OCI-M2 (cell line): ENCODE results near the gene GALNT17.

Source experiments
- DNase-seq: peaks from one replicate; lab custom pipeline; 2025; ENCODE audit not compliant: unreplicated experiment; lab: John Stamatoyannopoulos, UW

GALNT17 gene

GRCh38 chr7:71444130-71444529, 312.2 kb downstream of the GALNT17 start:
- no peak for DNase-seq

DNA sequence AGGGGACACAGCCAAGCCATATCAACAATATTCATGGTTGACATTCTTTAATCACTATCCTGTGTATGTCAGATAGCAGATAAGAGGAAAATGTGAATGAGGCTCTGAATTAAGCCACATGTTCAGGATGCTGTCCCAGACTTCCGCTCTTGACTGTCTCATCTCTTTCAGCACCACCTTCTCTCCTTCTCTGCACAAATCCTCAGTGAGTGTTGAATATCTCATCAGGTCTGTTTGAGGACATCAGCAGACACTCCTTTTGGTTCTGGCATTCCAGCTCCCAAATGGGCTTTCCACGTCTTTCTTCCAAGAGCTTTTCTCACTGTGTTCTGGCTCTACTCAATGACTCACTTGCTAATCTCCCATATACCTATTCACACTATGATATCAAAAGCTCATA, 321.7 kb downstream of the GALNT17 start:
- DNase-seq: no peak

DNA sequence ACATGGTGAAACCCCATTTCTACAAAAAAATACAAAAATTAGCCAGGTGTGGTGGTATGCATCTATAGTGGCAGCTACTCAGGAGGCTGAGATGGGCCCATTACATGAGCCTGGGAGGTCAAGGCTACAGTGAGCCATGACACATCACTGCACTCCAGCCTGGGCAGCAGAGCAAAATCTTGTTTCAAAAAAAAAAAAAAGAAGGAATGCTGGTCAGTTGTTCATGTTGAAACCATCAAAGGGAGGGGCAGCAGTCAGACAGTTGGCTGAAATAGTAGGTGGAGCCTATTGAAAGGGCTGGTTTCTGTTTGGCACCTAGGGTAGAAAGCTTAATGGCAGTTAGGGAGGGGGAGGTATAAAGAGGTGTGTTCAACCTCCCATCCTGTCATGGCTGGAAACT, 323.0 kb downstream of the GALNT17 start:
- DNase-seq: no peak

DNA sequence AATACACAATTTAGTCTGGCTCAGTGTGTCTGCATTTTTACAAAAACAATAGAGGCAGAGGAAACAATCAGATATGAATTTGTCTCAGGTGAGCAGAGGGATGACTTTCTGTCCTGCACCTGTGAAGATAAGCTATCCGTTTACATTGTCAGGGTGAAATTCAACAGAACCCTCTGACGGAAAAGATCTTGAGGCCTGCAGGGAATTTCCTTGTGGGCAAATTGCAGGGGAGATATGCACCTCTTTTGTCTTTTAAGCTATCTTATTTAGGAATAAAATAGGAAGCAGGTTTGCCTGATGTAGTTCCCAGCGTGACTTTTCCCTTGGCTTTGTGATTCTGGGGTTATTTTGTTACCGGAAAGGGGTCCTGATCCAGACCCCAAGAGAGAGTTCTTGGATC, 325.1 kb downstream of the GALNT17 start:
- DNase-seq: no peak

DNA sequence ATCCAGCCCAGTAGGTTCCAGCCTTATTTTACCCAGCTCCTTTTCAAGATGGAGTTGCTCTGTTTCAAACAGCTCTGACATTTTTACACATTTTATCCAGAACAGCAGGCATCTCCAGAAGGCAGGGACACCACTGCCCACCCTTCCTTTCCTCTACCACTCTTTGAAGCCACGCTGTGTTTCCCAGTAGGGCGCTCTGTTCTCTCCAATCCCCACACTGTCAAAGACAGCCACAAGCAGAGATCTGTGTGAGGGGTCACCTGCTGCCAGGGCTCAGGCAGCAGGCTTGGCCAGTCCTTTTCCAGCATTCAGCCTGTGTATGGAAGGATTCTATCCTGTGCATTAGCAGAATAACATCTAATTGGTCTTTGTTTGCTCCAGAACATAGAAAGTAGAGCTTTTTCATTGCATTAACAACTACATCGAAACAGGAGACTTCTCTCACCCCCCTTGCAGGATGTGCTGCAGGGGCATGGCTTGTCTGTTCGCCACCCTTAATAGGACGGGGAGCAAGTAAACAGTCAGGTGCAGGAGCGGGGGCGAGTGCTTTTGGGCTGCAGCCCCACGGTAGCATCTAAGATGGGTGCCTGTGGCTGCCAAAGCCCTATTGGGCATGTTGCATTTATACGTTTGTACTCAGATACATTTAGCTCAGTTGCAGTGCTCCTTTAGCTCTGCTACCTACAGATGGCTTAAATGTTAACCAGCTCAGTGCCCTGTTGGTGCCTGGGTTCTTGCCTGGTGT, 326.1 kb downstream of the GALNT17 start:
- DNase-seq: no peak

- no peak for DNase-seq
These were observed 327.2 kb downstream of the GALNT17 start for GRCh38 chr7:71459132-71459531.

GRCh38 chr7:71461572-71461971, 329.6 kb downstream of the GALNT17 start:
- no peak for DNase-seq

- DNase-seq: no peak
These were observed 333.8 kb downstream of the GALNT17 start for GRCh38 chr7:71465741-71466189.

DNA sequence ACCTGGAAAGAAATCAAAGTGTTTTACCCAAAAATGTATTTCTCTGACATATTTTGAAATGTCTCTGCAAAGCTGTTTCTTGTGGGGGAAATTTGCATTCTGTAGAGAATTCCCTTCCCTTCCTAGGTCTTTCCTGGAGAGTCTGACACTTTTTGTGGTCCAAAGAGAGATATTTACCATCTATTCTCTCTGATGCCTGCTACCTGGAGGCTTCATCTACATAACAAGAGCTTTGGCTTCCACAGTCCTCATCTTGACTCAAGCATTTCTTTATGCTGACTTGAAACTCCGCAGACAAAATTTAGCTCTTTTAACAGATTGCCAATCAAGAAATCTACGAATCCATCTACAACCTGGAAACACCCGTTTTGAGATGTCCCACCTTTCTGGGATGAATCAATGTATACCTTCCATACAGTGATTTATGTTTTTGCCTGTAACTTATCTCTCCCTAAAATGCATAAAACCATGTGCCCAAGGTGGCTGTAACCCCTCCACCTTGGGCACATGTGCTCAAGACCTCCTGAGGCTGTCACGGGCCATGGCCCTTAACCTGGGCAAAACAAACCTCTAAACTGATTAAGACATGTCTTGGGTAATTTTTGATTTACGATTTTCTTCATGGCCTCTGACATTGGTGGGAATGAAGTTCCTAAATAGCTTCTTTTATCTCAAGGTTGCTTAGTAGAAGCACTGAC, 334.7 kb downstream of the GALNT17 start:
- no peak for DNase-seq

- DNase-seq: no peak
These were observed 338.4 kb downstream of the GALNT17 start for GRCh38 chr7:71470326-71470725.

DNA sequence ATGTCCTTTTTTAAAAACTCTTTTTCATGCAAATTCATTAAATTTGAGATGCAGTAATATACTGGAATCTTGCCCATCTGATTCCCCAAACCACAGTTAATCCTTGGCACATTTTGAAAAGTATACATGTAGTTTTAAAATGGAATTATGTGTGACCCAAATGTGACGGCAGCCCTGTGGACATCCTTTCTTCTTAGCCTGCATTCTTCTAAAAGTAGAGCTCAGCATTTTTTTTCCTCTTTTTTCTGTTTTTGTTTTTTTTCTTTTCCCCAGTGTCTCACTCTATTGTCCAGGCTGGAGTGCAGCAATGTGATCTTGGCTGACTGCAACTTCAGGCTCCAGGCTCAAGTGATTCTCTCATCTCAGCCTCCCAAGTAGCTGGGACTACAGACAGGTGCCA, 338.9 kb downstream of the GALNT17 start:
- no peak for DNase-seq

GRCh38 chr7:71472962-71473361, 341.0 kb downstream of the GALNT17 start:
- DNase-seq: no peak

- no peak for DNase-seq
These were observed 341.5 kb downstream of the GALNT17 start for GRCh38 chr7:71473366-71473967.

DNA sequence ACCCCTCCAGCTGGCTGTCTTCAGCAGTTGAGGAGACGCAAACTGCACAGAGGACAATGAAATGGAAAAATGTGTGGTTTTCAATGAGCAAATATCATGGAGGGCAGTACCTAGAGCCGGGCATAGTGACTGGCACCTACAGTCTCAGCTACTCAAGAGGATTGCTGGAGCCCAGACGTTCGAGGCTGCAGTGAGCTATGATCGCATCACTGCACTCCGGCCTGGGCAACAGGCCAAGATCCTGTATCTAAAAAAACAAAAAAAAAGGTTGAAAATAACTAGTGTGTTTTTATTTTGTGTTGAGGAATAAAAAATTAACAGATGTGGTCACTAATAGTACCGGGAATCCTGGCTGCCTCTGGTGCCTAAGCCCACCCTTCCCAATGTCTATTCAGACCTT, 345.5 kb downstream of the GALNT17 start:
- DNase-seq: no peak

DNA sequence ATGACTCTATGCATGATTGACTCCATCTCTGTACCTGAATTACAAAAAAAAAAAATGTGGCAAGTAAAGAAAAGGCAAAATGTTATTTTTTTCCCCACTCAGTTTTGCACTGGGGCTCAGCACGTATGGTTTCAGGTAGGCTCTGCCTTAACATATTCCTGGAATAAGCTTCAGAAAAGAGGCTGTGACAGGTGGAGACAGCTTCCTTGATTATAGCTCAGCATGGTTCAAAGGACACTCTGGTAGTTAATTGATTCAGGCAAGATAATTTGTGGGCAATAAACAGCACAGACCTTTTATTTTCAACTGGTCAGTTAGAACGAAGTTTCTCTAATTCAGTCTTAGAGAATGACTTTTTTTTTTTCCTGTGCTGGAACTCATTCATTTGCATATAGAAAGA, 347.3 kb downstream of the GALNT17 start:
- no peak for DNase-seq

DNA sequence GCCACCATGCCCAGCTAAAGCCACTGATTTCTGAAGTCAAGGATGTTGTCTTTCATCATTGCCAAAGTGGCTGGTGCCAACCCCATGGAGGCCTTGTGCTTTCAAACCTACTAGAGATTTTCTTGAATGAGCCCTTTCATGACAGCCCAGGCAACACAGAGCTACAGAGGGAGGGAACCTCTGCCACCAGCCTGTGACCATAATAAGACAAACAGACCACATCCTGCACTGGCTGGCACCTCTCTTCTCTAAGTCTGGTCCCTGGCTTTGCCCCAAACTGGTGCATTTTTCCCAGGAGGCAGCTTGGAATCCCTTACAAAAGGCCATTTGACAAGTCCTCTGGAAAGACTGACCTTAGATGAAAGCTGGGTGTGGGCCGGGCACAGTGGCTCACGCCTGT, 348.8 kb downstream of the GALNT17 start:
- DNase-seq: no peak

- no peak for DNase-seq
These were observed 350.3 kb downstream of the GALNT17 start for GRCh38 chr7:71482284-71482683.

DNA sequence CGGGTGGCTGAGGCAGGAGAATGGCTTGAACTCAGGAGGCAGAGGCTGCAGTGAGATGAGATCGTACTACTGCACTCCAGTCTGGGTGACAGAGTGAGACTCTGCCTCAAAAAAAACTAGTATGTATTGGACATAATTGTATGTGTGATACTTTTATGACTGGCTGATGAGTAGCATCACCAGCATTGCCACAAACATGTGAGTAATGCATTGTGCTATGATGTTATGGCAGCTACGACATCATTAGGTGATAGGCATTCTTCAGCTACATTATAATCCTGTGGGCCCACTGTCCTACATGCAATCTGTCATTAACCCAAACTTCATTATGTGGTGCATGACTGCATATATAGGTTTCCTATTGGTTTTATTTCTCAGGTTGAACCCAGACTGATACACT, 352.4 kb downstream of the GALNT17 start:
- DNase-seq: no peak

DNA sequence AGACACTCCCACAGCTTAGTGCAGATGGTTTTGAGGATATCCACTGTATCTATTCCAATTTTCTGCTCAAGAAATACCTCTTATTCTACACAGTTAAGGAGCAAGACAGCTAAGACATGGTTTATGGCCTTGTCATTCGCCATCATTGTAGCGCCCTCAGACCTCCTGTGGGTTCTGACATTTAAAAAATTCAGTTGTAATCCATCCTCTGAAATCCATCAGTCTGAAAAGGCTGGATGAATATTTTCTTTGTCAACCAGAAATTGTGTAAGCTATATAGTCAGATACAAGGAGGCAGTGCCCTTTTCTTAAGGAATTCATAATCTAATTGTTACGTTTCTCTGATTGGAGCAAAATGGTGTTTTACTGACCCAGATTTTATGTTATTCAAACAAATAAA, 353.6 kb downstream of the GALNT17 start:
- DNase-seq: no peak

DNA sequence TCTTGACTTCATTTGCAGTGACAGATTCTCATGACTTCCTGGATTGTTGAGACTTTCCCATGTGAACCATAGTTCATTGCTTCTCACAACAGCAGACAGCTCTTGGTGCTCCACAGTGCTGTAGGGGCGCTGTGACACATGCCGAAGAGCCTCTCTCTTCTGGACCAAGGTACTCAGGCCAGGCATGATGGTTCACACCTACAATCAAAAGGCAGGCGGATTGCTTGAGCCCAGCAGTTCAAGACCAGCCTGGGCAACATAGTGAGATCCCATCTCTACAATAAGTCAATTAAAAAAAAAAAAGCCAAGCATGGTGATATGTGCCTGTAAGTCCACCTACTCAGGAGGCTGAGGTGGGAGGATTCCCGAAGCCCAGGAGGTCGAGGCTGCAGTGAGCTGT, 354.5 kb downstream of the GALNT17 start:
- DNase-seq: no peak

GRCh38 chr7:71486856-71487628, 355.1 kb downstream of the GALNT17 start:
- no peak for DNase-seq

GRCh38 chr7:71488308-71488707, 356.4 kb downstream of the GALNT17 start:
- no peak for DNase-seq
